Hematopoietic multipotent progenitor cell treated with erythropoietin and hydrocortisone succinate and interleukin-3 and kit ligand, for 6 days (in vitro differentiated cells): ENCODE results near the gene BACH2.
"Not testable (repeated sequence)": the region's sequence is repeated elsewhere in the genome, so short reads cannot be mapped to it uniquely, and the experiment has no call there.

ENCODE experiments used
- DNase-seq: peaks from one replicate; pipeline ENCODE4 v3.0.0-alpha.2; 2015

BACH2 gene

DNA sequence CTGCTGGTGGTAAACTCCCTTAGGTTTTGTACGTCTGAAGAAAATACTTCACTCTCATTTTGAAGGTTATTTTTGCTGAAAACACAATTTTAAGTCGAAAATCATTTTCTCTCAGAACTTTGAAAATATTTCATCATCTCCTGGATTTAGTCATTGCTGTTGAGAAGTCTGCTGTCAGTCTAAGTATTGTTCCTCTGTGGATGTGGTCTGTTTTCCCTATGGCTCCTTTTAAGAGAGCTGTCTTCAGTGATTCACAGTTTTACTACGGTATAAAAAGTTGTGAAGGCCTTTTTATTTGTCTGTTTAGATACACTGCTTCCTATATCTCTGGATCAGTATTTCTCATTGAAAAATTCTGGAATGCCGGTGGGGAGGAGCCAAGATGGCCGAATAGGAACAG is 243.0 kb downstream of the BACH2 start:
- DNase-seq: no peak

DNA sequence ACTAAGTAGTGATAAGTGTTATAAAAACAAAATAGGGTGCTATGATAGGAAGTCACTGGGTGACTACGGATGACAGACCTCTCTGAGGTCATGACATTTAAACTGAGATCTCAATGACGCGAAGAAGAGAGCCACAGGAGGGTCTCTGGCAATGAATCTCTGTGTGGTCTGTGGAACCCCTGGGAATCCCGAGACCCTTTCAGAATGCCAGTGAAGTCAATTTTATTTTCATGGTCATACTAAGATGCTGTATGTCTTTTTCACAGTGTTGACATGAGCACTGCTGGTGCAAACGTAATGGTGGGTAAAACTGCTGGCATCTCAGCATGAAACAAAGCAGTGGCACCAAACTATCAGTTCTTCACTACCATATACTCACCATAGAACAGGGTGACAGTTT is 247.3 kb downstream of the BACH2 start:
- no peak for DNase-seq

DNA sequence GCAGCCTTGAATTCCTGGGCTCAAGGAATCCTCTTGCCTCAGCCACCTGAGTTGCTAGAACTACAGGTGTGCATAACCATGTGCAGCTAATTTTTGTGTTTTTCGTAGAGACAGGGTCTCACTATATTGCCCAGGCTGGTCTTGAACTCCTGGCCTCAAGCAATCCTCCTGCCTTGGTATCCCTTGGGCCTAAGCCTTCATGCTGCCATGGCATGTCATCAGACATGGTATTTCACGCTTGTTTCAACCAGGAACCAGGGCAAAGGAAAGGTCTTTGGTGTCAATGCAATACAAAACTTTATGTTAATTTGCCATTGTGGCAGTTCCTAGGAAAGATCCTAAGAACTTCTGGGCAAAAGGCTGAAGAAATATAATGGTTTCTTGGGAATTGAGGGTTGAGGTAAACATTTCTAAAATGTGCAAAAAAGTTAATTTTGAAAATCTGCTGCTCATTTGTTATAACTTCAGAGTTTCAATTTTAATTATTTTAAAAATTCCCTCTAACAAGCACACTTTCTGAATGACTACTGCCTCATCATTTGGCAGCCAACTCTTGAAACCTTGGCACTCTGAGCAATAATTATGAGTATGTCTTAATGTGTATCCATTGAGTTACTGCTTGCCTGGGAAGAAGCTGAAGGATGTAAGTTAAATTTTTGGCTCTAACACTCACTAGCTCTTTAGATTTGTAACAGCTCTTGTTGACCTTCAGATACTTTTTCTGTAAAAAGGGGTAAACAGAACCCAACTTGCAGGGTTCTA is 248.3 kb downstream of the BACH2 start:
- DNase-seq: no peak

DNA sequence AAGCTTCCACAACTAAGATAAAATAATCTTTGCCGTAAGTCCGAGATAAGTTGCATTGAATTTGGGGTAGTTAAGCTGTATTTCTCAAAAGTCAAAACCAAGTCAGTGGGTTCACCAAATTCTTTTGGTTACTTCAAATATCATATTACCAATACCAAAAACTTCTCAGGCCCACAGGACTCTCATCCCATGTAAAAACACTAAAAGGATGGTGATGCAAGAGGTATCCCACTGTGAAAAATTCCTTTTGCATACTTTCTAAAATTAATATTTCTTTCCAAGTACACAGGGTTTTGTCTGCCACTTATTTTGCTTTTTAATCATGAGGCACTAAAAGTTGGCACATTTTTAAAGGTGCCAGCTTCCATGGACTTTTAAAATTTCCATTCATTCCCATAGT is 251.1 kb downstream of the BACH2 start:
- no peak for DNase-seq

DNA sequence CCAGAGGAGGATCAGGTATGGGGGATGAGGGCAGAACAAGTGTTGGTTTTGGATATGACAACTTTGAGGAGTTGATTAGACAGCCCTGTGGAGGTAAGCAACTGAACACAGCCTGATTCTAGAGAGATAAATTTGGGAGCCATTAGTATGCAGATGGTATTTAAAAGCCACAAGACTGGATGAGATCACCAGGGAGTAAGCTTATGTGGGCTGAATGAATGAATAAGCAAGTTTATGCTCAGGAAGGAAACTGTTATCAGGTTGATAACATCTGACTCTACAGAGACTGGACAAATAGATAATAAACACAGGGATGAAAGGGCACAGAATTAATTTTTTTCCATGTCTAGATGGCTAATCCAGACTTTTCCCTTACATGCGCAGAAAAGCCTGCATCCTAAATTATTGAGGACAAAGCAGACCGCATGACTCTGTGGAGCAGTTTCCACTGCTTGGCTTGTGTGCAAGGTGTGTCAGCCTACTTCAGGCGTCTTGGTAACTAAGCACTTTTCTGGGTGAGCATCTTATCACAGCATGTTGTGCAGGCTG is 251.7 kb downstream of the BACH2 start:
- DNase-seq: peak; percentile 81

DNA sequence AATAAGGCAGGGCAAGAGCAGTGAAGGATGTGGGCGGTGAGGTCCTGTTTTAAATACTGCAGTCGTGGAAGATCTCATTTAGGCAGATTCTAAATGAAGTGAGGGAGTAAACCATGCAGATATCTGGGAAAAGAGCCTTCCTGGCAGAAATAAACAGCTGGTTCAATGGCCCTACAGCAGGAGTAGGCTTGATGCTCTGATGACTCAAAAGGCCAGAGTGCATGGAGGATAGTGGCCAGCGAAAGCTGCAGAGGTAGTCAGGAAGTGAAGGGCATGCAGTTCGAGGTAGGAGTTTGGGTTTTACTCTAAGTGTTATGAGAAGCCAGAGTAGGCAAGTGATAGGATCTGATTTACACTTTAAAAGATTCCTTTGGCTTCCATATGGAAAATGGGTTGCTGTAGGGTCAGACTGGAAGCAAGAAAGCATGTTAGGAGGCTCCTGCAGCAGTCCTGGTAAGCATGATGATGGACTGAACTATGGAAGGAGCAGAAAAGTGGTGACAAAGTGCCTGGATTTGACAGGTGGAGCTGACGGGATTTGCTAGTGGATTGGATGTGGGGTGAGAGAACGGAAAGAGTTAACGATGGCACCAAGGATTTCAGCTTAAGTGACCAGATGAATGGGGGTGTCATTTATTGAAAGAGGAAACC is 252.3 kb downstream of the BACH2 start:
- DNase-seq: no peak

DNA sequence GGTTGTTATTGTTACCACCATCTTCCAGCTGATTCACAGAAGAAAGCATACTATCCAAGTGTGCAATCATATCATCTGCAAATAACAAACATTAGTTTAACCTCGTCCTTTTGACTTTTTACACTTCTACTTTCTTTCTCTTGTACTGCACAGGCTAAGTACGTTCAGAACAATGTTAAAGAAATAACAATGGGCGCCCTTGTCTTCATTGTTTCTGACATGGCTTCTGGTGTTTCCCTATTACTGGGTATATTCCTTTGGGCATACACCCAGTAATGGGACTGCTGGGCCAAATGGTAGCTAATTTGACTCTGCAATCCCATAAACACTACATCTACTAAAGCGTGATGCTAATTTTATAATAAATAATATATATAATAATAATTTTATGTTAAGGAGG is 255.7 kb downstream of the BACH2 start:
- DNase-seq: no peak

DNA sequence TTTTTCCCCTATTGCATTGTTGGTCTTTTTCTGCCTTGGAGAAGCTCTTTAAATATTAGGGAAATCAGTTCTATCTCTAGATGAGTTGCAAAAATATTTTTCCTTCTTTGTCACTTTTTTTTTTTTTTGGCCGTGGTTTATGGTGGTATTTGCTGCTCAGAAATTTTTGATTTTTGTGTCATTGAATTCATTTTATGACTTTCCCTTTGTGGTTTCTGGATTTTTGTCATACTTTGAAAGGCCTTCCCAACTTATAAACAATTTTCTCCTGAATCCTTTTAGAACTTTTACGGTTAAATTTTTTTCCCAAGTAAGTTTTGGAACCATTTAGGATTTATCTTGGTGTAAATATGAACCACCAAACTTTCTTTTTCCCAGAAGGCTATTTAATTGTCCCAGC is 256.7 kb downstream of the BACH2 start:
- DNase-seq: no peak

DNA sequence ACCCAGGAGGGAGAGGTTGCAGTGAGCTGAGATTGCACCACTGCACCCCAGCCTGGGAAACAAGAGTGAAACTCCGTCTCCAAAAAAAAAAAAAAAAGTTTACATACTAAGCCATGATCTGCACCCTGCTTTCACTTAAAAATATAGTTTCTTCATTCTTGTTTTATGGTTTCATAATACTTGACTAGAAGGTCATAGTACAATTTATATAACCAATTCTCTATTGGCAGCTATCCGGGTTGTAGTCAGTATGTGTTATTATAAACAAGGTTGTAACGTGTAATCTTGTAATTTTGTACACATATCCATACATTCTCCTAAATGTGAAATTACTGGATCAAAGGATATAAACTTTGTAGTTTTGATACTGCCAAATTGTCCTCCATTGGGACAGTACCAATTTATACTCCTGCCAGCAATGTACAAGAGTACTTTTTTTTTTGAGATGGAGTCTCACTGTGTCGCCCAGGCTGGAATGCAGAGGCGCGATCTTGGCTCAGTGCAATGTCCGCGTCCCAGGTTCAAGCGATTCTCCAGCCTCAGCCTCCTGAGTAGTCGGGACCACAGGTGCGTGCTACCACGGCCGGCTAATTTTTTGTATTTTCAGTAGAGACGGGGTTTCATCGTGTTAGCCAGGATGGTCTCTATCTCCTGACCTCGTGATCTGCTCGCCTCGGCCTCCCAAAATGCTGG is 257.5 kb downstream of the BACH2 start:
- DNase-seq: no peak

DNA sequence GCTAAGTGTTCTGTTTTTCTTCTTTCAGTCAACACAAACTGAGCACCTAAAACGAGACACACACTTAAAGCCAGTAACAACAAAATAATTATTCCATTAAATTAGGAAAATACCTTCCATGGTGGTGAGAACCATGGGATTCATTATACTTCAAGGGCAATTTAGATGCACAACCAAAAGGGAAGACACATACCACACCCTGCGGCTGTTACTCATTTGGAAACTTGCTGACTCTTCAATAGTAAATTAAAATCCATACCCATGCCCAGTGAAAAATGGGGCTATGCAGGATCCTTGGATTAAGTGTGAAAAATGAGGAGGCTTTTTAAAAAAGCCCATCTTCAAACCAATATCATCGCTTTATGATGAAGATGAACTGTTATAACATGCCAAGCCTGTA is 259.7 kb downstream of the BACH2 start:
- no peak for DNase-seq

DNA sequence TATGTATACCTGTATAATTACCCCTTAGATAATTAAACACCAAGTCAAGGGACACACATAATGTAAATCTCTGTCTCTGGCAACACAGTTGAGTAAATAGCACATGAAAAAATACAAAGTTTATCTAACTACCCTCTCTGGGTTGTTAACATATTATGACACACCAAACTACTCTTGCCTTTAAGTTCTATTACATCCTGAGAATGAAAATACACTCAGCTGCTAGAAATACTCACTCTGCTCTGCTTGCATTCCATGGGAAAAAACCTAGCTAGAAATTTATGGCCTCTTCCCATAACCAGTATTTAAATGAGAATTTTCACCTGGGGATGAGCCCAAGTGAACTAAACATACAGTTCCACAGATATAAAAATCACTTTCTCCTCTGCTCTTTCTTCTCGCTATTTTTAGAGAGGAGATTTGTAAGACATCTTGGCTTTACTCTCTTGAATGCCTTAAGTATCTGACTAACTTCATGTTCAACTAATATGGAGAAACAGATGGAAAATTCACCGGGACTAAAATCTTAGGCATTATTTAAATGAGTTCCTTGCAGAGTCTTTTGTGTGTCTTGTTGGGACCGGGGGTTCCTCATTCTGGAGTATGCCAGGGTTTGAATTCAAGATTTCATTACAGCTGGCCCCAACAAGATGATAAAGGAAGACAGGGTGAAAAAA is 261.5 kb downstream of the BACH2 start:
- no peak for DNase-seq

DNA sequence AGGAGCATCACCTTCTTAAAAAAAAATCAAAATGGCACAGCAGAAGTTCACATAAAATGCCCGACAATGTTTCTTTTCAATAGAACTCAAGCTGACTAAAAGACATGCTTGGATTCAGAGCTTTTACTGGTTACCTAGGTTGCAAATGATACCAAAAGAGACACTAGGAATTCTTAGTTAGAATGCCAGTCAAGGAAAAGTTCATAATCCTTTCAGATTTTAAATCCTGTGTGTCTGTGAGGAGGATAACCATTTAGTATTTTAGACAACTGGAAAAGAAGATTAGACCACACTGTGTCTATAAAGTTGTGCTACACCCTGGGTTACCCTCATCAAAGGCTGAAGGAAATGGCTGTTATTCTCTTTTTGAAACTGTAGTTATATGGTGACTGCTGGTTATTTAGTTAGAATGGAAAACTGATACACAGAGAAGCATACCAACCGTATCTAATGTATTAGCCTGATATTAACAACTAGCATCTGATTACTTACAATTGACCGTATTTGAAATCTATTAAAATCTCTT is 262.8 kb downstream of the BACH2 start:
- no peak for DNase-seq

DNA sequence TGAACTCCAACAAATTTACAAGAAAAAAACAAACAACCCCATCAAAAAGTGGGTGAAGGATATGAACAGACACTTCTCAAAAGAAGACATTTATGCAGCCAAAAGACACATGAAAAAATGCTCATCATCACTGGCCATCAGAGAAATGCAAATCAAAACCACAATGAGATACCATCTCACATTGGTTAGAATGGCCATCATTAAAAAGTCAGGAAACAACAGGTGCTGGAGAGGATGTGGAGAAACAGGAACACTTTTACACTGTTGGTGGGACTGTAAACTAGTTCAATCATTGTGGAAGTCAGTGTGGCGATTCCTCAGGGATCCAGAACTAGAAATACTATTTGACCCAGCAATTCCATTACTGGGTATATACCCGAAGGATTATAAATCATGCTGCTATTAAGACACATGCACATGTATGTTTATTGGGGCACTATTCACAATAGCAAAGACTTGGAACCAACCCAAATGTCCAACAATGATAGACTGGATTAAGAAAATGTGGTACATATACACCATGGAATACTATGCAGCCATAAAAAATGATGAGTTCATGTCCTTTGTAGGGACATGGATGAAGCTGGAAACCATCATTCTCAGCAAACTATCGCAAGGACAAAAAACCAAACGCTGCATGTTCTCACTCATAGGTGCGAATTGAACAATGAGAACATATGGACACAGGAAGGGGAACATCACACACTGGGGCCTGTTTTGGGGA is 264.0 kb downstream of the BACH2 start:
- not testable (repeated sequence) for DNase-seq

DNA sequence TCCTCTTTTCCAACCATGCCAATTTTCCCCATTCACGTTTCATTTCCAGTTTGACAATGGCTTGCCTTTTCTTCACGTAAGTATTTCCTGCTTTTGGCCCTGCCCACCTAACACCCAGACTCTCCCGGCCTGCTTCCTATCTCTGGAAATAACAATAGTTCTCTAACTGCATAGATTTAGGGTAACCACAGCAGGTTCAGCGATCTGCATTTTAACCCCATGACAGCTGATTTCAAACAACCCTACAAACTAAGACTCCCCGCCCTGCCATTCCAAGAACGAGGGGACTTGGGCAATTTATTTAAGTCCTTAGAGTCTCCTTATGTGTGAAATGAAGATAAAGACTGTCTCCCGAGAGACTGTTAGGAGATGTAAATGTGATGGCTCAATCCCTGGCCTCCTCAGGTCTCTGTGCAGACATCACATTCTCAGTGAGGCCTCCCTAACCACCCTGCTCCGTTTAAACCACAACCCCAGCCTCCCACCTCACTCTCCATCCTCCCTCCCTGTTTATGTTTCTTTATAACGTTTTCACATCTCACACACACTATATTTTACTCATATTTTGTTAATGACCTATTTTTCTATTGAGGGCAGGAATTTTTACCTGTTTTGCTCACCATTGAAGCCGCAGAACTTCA is 267.5 kb downstream of the BACH2 start:
- DNase-seq: no peak

DNA sequence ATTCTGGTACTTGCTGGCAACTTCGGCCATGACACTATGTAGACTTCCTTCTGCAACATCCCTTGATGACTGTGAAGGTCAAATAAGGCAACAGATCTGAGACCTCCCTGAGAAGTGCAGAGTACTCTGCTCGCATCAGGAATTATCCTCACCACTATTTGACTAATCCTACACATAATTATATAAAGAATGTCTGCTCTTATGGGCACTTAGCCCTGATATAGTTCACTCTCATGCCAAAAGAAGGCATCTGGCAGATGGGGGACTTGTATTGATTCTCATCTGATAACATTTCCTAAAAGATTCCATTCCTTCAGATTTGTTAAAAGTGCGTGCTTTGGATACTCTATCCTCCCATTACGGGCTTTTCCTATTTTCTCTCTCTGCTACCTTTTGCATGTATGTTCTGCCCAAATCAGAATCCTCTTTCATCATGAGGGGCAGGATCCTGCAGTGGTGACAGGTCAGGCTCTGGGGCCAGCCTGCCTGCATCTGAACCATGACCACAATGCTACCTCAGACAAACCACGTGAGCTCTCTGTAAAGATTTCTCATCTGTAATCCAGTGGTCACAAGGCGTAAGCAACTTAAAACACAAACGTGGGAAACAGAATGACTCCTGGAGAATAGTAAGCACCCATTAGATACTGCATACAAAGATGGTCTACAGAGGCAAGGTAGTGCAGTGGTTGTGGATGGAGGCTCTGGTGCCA is 268.4 kb downstream of the BACH2 start:
- no peak for DNase-seq

DNA sequence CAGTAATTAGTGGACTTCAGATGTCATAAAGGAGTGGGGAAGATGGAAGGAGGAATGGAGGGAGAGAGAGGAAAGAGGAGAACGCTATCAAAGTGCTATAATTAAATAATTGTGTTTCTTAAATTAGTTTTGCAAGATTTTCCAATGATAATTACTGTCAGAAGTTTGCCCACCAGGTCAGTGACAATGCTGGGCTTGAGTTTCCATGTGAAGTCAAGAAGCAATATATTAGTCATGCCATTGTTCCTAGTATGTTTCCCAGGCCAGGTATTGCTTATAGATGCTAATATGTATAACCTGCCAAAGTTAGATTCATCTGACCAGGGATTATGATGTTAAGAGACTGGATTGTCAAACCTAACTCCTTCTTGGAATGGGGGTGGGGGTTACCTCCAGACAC is 270.4 kb downstream of the BACH2 start:
- DNase-seq: no peak

DNA sequence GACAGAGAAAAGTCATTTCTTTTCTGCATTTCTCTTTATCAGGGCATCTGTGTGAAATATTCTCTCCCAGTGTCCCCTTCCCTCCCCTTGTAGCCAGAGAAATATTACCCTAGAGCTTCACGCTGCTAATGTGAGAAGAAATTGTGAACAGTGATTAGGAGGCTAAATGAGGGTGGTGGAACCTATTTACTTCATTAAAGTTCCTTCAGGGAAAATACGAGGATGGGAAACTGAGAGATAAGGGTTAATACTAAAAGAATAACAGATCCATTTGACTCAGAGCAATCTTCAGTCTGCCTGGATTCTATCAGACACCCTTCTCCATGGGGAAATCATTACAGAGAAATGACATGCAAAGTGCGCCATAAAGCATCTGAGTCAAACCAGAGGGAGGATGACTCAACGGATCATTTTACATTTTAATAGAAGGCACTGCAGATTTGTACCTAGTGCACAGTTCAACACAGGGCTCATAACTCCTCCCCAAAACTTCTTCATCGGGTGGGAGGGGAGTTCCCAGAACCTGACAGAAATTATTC is 271.1 kb downstream of the BACH2 start:
- DNase-seq: no peak

DNA sequence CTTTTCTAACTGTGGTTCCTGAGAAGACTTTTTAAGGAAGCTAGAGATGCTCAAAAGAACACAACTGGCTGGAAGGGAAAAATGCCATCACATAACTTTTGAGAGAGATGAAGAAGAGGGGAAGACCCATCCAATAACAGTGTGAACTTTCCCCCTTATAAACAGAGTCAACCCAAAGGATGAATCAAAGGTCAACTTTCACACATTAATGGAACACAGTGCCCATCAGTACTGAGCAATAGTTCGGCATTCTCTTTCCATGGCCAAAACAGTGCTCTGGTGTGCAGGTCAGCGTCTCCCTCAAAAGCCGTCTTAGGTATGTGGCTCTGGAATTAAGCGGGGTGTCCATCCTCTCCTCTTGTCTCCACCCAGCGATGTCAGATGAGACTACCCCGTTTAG is 272.0 kb downstream of the BACH2 start:
- no peak for DNase-seq

DNA sequence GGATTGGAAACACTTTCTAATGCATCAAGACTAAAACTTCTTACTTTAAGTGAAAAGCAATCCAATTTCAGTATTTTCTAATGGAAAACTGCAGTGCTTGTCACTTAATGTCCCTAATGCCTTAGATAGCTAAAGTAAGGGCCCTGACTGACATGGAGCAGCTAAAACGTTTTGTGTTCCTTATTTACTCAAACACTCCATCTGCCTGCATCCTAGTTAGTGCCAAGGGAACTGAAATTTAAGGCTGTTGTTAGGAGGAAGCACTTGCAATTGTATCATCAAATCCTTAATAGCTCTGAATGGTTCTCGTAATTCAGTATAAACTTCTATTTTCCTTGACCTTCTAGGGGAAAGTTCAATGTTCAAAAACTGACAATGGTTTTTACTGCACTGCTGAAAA is 274.9 kb downstream of the BACH2 start:
- DNase-seq: no peak

DNA sequence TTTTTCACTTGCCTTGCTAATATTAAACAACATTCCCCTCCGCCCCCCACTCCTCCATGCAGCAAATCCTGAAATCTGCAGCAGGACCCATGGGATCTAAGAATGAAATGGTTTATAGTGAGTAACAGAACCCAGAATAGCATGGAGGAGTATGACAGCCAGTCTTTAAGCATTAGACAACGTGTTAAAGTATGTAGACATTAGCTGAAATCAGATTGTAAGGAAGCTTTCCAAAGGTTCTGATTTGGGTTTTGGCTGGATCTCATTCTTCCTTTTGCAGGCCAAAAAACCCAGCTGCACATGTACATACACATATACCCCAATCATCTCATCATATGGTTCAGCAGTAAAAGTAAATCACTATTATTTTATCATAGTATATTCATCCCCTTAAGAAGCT is 275.9 kb downstream of the BACH2 start:
- no peak for DNase-seq

DNA sequence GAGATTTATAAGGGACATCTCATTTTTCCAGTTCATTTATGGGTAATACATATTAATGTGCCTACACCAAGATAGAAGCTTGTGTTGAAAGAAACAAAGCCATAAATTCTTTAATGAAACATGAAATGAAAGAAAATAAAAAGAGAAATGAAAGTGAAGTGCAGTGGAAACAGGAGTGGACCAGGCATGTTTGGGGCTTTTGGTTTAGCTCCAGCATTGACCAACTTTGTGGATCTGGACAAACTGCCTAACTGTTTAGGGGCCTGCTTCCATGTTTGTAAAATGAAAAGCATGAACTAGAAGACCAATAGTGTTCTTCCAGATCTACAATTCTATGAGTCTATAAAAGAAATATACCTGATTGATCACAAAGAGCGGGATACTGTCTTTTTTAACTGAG is 277.4 kb downstream of the BACH2 start:
- no peak for DNase-seq
